ENCODE results near the gene MAP2K5.

DNA sequence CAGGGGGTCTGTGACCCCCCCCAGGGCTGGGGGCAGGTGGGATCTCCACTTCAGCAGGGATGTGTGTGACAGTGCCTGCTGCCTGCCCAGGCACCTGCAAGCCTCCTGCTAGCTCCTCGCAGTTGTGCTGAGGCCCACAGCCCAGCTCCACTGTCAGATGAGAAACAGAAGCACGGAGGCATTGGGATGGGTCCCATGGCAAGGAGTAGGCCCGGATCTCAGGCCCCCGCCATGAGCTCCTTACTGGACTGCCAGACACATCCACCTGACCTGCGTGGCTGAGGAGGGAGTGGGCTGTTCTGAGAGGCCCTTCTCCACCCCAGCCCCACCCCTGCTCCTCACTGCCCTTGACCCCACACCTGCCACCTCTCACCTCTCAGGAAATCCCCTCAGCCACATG is 264.6 kb downstream of the MAP2K5 start:
- TF ChIP-seq CTCF (conservative IDR thresholded peaks at IDR 0.05), result no peak
- no peak for TF ChIP-seq ZFX (IDR thresholded peaks at IDR 0.05)
